ENCODE results near the gene P2RX7. TPM values are rescaled to one million over a fixed set of nuclear protein-coding genes. Genes with fewer than 3 reads are reported as not detected.
A peak's percentile ranks its signal among the peaks of the same experiment; 100 is the strongest.

P2RX7 gene
- under 1 TPM in 3 of 4 donors, not detected in 1; 0.35 to 0.46 (median 0.41) TPM for total RNA-seq

GRCh38 chr12:121132601-121133481, at the start of gene P2RX7:
Gene P2RX7 (plus strand): TSS chr12:121132876. CDS start chr12:121132971, 95 bp downstream.
- H3K4me3 ChIP-seq = peak within 1 kb of the TSS; percentile 51 to 57 (median 53)
- DNase-seq = peak; percentile 40 to 54
- intact Hi-C loops (cut with DNase I; ENCODE audit: low total_unique reads) (no loop called here), in situ Hi-C loops (cut with MboI; ENCODE audit: low sequenced_read_pairs in 4 of 4) (no loop called here)
- no peaks in the 10 kb centered on the region for H3K27me3 ChIP-seq
- H3K9me3 ChIP-seq = no peaks in the 10 kb centered on the region
- peak within 1 kb of the TSS; percentile 53 to 62 (median 56) for H3K27ac ChIP-seq
- H3K4me1 ChIP-seq = peaks cover 4 to 8% of the 10 kb centered on the region in 2 donors
- no peaks in the 10 kb centered on the region for H3K36me3 ChIP-seq
- TF ChIP-seq POLR2A (IDR thresholded peaks at IDR 0.05) = no peak
- TF ChIP-seq CTCF (IDR thresholded peaks at IDR 0.05 in 4 of 5, conservative IDR thresholded peaks at IDR 0.05 in 1 of 5) = no peak
- ATAC-seq = peak; percentile 49 to 52

- in situ Hi-C loops (cut with MboI; ENCODE audit: low sequenced_read_pairs in 4 of 4) = no loop called here
Measured at GRCh38 chr12:121084229-121084628, 48.4 kb upstream of the P2RX7 start.

GRCh38 chr12:121085069-121085468, 47.6 kb upstream of the P2RX7 start:
- no peak for ATAC-seq
- TF ChIP-seq POLR2A (IDR thresholded peaks at IDR 0.05) = no peak
- TF ChIP-seq CTCF (IDR thresholded peaks at IDR 0.05 in 4 of 5, conservative IDR thresholded peaks at IDR 0.05 in 1 of 5) = no peak
- Histone ChIP-seq H3K4me3 (no peak overlapping the region), H3K27me3 (no peaks in the 10 kb centered on the region), H3K36me3 (no peaks in the 10 kb centered on the region), H3K27ac (no peak overlapping the region), H3K9me3 (no peaks in the 10 kb centered on the region), H3K4me1 (no peaks in the 10 kb centered on the region)
- DNase-seq = no peak
- in situ Hi-C loops (cut with MboI; ENCODE audit: low sequenced_read_pairs in 4 of 4) = no loop called here
- intact Hi-C loops (cut with DNase I; ENCODE audit: low total_unique reads) = no loop called here

More at GRCh38 chr12:121084229-121084628, 48.4 kb upstream of the P2RX7 start:
- H3K27ac ChIP-seq = no peak overlapping the region
- TF ChIP-seq POLR2A (IDR thresholded peaks at IDR 0.05) (no peak), CTCF (IDR thresholded peaks at IDR 0.05 in 4 of 5, conservative IDR thresholded peaks at IDR 0.05 in 1 of 5) (no peak)
- H3K9me3 ChIP-seq = no peaks in the 10 kb centered on the region
- no peaks in the 10 kb centered on the region for H3K36me3 ChIP-seq
- no peaks in the 10 kb centered on the region for H3K4me1 ChIP-seq
- ATAC-seq = no peak
- DNase-seq = no peak
- H3K4me3 ChIP-seq = no peak overlapping the region
- intact Hi-C loops (cut with DNase I; ENCODE audit: low total_unique reads) = no loop called here
- H3K27me3 ChIP-seq = no peaks in the 10 kb centered on the region

- in situ Hi-C loops (cut with MboI; ENCODE audit: low sequenced_read_pairs in 4 of 4) (no loop called here), intact Hi-C loops (cut with DNase I; ENCODE audit: low total_unique reads) (no loop called here)
- Histone ChIP-seq H3K36me3 (no peaks in the 10 kb centered on the region), H3K4me3 (no peak overlapping the region), H3K27me3 (no peaks in the 10 kb centered on the region), H3K9me3 (no peaks in the 10 kb centered on the region), H3K27ac (no peak overlapping the region), H3K4me1 (no peaks in the 10 kb centered on the region)
- ATAC-seq = no peak
- TF ChIP-seq CTCF (IDR thresholded peaks at IDR 0.05 in 4 of 5, conservative IDR thresholded peaks at IDR 0.05 in 1 of 5) (no peak), POLR2A (IDR thresholded peaks at IDR 0.05) (no peak)
- DNase-seq = no peak
Measured at GRCh38 chr12:121085506-121086353, 46.9 kb upstream of the P2RX7 start.

Measured in gastrocnemius medialis (tissue), 4 donors.